GM12878 (cell line): Measurements from ENCODE around the gene TMED1. TPM values are rescaled to one million over a fixed set of nuclear protein-coding genes. Genes with fewer than 3 reads are reported as not detected.

Experiments
- ATAC-seq: fragments of 200-7000 bp; cut with Tn5 transposase; 3 replicates; pipeline ENCODE4 v1.9.1; 2020; ENCODE audit warnings: mild to moderate bottlenecking, moderate library complexity
- Bru-seq: library from RNA; stranded (reverse); fragments of 400-500 nt; gene quantifications from one replicate; lab custom pipeline; 2021; lab: Mats Ljungman, UMichigan
- BruChase-seq, 2 experiments: library from RNA; stranded (reverse); fragments of 400-500 nt; gene quantifications; one replicate each; lab custom pipeline; 2021; lab: Mats Ljungman, UMichigan
- BruUV-seq: library from RNA; stranded (reverse); fragments of 400-500 nt; replicated peaks from 2 replicates; lab custom pipeline; 2021; lab: Mats Ljungman, UMichigan
- CTCF ChIA-PET: fragments of 300-600 bp; sonication (Branson Sonifier 250); formaldehyde crosslinking; extraction: SDS; loops from one replicate; lab custom pipeline; 2021; ENCODE audit warnings: inconsistent platforms; lab: Yijun Ruan, JAX
- POLR2A ChIA-PET: fragments of 350-600 bp; formaldehyde crosslinking; extraction: SDS; loops from one replicate; lab custom pipeline; 2021; ENCODE audit warnings: inconsistent platforms; lab: Charles Lee
- RAD21 ChIA-PET: fragments of 300-600 bp; sonication (Branson Sonifier 250); formaldehyde crosslinking; loops from one replicate; lab custom pipeline; 2023; ENCODE audit warnings: antibody characterized with exemption; ENCODE audit not compliant: unreplicated experiment; lab: Charles Lee
- SMC1A ChIA-PET: fragments of 300-600 bp; sonication (Branson Sonifier 250); formaldehyde crosslinking; loops from one replicate; lab custom pipeline; 2023; ENCODE audit not compliant: unreplicated experiment, uncharacterized antibody; lab: Charles Lee
- DNase-seq: peaks from one replicate; pipeline ENCODE4 v3.0.0-alpha.2; 2011; ENCODE audit warnings: low read depth, low spot score
- FAIRE-seq: peaks from 3 replicates; lab custom pipeline; 2011; peaks lifted over from hg19 to GRCh38; lab: Jason Lieb, UNC
- H2AFZ ChIP-seq: 2 replicates; pipeline ENCODE4 v1.6.0; 2011; ENCODE audit warnings: low read depth, low read length, control low read depth; ENCODE audit not compliant: control insufficient read depth
- H3K27ac ChIP-seq: 2 replicates; pipeline ENCODE4 v1.5.1; 2011; ENCODE audit warnings: control low read depth; ENCODE audit not compliant: control insufficient read depth, insufficient read depth
- H3K27me3 ChIP-seq, 2 experiments: replicated peaks in 1 of 2; 2 replicates each; pipeline versions ENCODE4 v1.6.0 to v1.6.1; 2011; ENCODE audit warnings: low read length in 1 of 2; ENCODE audit not compliant: control insufficient read depth in 2 of 2, insufficient read depth in 2 of 2
- H3K36me3 ChIP-seq, 2 experiments: 2 replicates each; pipeline ENCODE4 v1.5.1; 2011; ENCODE audit warnings: low read length in 1 of 2; ENCODE audit not compliant: control insufficient read depth in 2 of 2, insufficient read depth in 2 of 2
- H3K4me1 ChIP-seq: 2 replicates; pipeline ENCODE4 v1.6.1; 2011; ENCODE audit warnings: mild to moderate bottlenecking, low read length, moderate library complexity, mixed read lengths; ENCODE audit not compliant: control insufficient read depth, insufficient read depth
- H3K4me2 ChIP-seq: 2 replicates; pipeline ENCODE4 v1.6.0; 2011; ENCODE audit warnings: control low read depth; ENCODE audit not compliant: control insufficient read depth, insufficient read depth
- H3K4me3 ChIP-seq: fragments of 200-600 bp; sonication (generic); 2 replicates; pipeline ENCODE4 v1.5.1; 2016
- H3K79me2 ChIP-seq: 2 replicates; pipeline ENCODE4 v1.6.0; 2011; ENCODE audit warnings: low read length; ENCODE audit not compliant: control insufficient read depth, insufficient read depth
- H3K9ac ChIP-seq: 2 replicates; pipeline ENCODE4 v1.8.0; 2011; ENCODE audit warnings: low read length, control low read depth, mixed read lengths; ENCODE audit not compliant: control insufficient read depth, insufficient read depth
- H3K9me3 ChIP-seq: replicated peaks from 3 replicates; pipeline ENCODE4 v1.5.1; 2011; ENCODE audit warnings: mild to moderate bottlenecking, low read length; ENCODE audit not compliant: control insufficient read depth, insufficient read depth
- H4K20me1 ChIP-seq: 2 replicates; pipeline ENCODE4 v1.6.0; 2011; ENCODE audit not compliant: control insufficient read depth, insufficient read depth
- BHLHE40 ChIP-seq, 2 experiments: fragments of 450-650 bp in 1 of 2; IDR thresholded peaks; 2 replicates each; pipeline ENCODE4 v1.6.1; 2011 to 2017; ENCODE audit warnings: low read depth in 2 of 2, borderline replicate concordance in 1 of 2, improper control_type of control experiment in 1 of 2, low read length in 1 of 2, mild to moderate bottlenecking in 1 of 2
- EZH2 ChIP-seq: IDR thresholded peaks from 2 replicates; pipeline ENCODE4 v1.6.1; 2012; ENCODE audit warnings: low read depth, mild to moderate bottlenecking, control low read depth, inconsistent platforms, low read length, borderline replicate concordance; ENCODE audit not compliant: control insufficient read depth
- HCFC1 ChIP-seq: fragments of 150-350 bp; IDR thresholded peaks from 2 replicates; pipeline ENCODE4 v1.6.1; 2014; ENCODE audit warnings: low read length
- MAX ChIP-seq: IDR thresholded peaks from 2 replicates; pipeline ENCODE4 v1.6.1; 2012; ENCODE audit warnings: low read depth, low read length, improper control_type of control experiment
- RBBP5 ChIP-seq: fragments of 200-600 bp; sonication (generic); conservative IDR thresholded peaks from 2 replicates; pipeline ENCODE4 v1.6.1; 2016
- RFX5 ChIP-seq: IDR thresholded peaks from 2 replicates; pipeline ENCODE4 v1.6.1; 2011; ENCODE audit warnings: low read depth, low read length, improper control_type of control experiment
- SP1 ChIP-seq: IDR thresholded peaks from one replicate; pipeline ENCODE4 v1.6.1; 2011; ENCODE audit warnings: low read depth, low read length
- TCF7 ChIP-seq: IDR thresholded peaks from 2 replicates; pipeline ENCODE4 v1.6.1; 2014; ENCODE audit warnings: antibody characterized with exemption, borderline replicate concordance
- ZNF24 ChIP-seq: fragments of 450-650 bp; IDR thresholded peaks from 2 replicates; pipeline ENCODE4 v1.6.1; 2017; ENCODE audit warnings: antibody characterized with exemption, mild to moderate bottlenecking
- ZNF384 ChIP-seq: IDR thresholded peaks from 2 replicates; pipeline ENCODE4 v1.6.1; 2012; ENCODE audit warnings: low read depth, mild to moderate bottlenecking, low read length, improper control_type of control experiment, borderline replicate concordance
- WGBS: methylation state at CpG from one replicate; pipeline ENCODE4 v1.1.6; 2016; ENCODE audit warnings: low lambda C conversion rate; ENCODE audit not compliant: insufficient replicate concordance, insufficient coverage; ENCODE audit errors: missing lambda C conversion rate; 5-methylcytosine and 5-hydroxymethylcytosine counted together
- in situ Hi-C: fragments of 300-500 bp; cut with MboI; formaldehyde crosslinking; loops from 9 replicates; pipeline ENCODE4 v1.14.3; 2018; ENCODE audit warnings: mixed read lengths
- intact Hi-C: fragments of 100-400 bp; cut with micrococcal nuclease; formaldehyde crosslinking; loops from one replicate; pipeline ENCODE4 v1.14.2; 2022; ENCODE audit not compliant: unreplicated experiment
- long read RNA-seq, 2 experiments: library from polyadenylated mRNA; unstranded; transcript quantifications; one replicate each; pipeline ENCODE4 v2.0.0, GENCODE V29; 2019 to 2020
- polyA minus RNA-seq, 3 experiments: library from RNA; depleted of rRNA, polyadenylated mRNA; stranded (reverse); fragments of >200 nt; gene quantifications; 2 replicates each; pipeline ENCODE4 v1.2.3, GENCODE V29; 2011
- polyA plus RNA-seq, 11 experiments: library from polyadenylated mRNA; depleted of rRNA in 4 of 11; unstranded in 6 of 11; stranded (reverse) in 5 of 11; fragments of >200 nt; fragmentation: Nextera tagmentation in 4 of 11; fragmentation: Illumina TruSeq in 1 of 11; extraction: Ambion mirVana in 4 of 11; extraction: Trizol in 1 of 11; gene quantifications; 1 replicate in 1 of 11; 2 replicates in 10 of 11; pipeline versions ENCODE4 v1.2.1 to v1.2.3, GENCODE V29; 2011 to 2016; ENCODE audit warnings: inconsistent platforms in 2 of 11, missing spikeins in 2 of 11, low read depth in 1 of 11
- total RNA-seq, 4 experiments: library from RNA; depleted of rRNA in 3 of 4; stranded (reverse); fragments of >200 nt in 3 of 4; fragmentation: Illumina TruSeq in 1 of 4; extraction: Trizol in 1 of 4; gene quantifications; 2 replicates each; pipeline versions ENCODE4 v1.2.1 to v1.2.3, GENCODE V29; 2013 to 2021
- TF ChIP-seq, protein P1 (sequence below): fragments of 150-350 bp; IDR thresholded peaks from 2 replicates; pipeline ENCODE4 v1.6.1; 2016; ENCODE audit warnings: low read depth, low read length

The TMED1 gene, protein sequence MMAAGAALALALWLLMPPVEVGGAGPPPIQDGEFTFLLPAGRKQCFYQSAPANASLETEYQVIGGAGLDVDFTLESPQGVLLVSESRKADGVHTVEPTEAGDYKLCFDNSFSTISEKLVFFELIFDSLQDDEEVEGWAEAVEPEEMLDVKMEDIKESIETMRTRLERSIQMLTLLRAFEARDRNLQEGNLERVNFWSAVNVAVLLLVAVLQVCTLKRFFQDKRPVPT
- total RNA-seq (2013; cell fraction: nucleolus; rRNA removed): 9.3 and 10.1 TPM in 2 replicates
- 14.9 TPM in 2 replicates for total RNA-seq (2014; rRNA removed)
- 9.1 and 9.2 TPM in 2 replicates for total RNA-seq (2014; rRNA removed; fragmentation: Illumina TruSeq; extraction: Trizol)
- total RNA-seq (2021): 15.7 and 15.8 TPM in 2 replicates
- 6.3 TPM for polyA plus RNA-seq (2011; ENCODE audit: low read depth)
- polyA plus RNA-seq (2011; rRNA removed): 11.2 and 15.7 TPM in 2 replicates
- polyA plus RNA-seq (2011; cell fraction: cytosol; rRNA removed): 18.3 and 28.8 TPM in 2 replicates
- 9.0 and 9.9 TPM in 2 replicates for polyA plus RNA-seq (2011; cell fraction: nucleus; rRNA removed)
- 14.9 and 17.2 TPM in 2 replicates for polyA plus RNA-seq (2012)
- polyA plus RNA-seq (2014; fragmentation: Illumina TruSeq; extraction: Trizol): 2.6 and 4.1 TPM in 2 replicates
- polyA plus RNA-seq (2014; fragmentation: Nextera tagmentation; extraction: Ambion mirVana): 1 to 10 TPM in 1 of 2 experiments, under 1 TPM in 1; 0.60 to 2.8 TPM
- 9.8 and 12.2 TPM in 2 replicates for polyA plus RNA-seq (2014; rRNA removed)
- 10 to 100 TPM; 22.9 to 23.1 TPM for polyA plus RNA-seq (2016; fragmentation: Nextera tagmentation; extraction: Ambion mirVana)
- polyA minus RNA-seq (2011; rRNA and poly(A)+ RNA removed): 11.2 and 11.6 TPM in 2 replicates
- 5.0 and 8.6 TPM in 2 replicates for polyA minus RNA-seq (2011; cell fraction: cytosol; rRNA and poly(A)+ RNA removed)
- 2.4 and 2.7 TPM in 2 replicates for polyA minus RNA-seq (2011; cell fraction: nucleus; rRNA and poly(A)+ RNA removed)
- Bru-seq, nascent RNA: percentile 57 among the genes with signal in this experiment
- BruChase-seq, experiment 1, labeled RNA remaining after a 6-hour chase: percentile 56 among the genes with signal in this experiment
- BruChase-seq, experiment 2, labeled RNA remaining after a 2-hour chase: percentile 67 among the genes with signal in this experiment
- long read RNA-seq, experiment 1, transcript TMED1-201 (4 exons, 1,340 nt): major isoform, 17 of 19 reads
- long read RNA-seq, experiment 1, partial matches to known transcripts: 0 of 19 reads
- long read RNA-seq, experiment 1, other reads (novel, unspliced or antisense): 2 of 19 reads
- long read RNA-seq, experiment 2, transcript TMED1-201 (4 exons, 1,340 nt): major isoform, 43 of 44 reads
- long read RNA-seq, experiment 2, partial matches to known transcripts: 0 of 44 reads
- long read RNA-seq, experiment 2, other reads (novel, unspliced or antisense): 0 of 44 reads

DNA sequence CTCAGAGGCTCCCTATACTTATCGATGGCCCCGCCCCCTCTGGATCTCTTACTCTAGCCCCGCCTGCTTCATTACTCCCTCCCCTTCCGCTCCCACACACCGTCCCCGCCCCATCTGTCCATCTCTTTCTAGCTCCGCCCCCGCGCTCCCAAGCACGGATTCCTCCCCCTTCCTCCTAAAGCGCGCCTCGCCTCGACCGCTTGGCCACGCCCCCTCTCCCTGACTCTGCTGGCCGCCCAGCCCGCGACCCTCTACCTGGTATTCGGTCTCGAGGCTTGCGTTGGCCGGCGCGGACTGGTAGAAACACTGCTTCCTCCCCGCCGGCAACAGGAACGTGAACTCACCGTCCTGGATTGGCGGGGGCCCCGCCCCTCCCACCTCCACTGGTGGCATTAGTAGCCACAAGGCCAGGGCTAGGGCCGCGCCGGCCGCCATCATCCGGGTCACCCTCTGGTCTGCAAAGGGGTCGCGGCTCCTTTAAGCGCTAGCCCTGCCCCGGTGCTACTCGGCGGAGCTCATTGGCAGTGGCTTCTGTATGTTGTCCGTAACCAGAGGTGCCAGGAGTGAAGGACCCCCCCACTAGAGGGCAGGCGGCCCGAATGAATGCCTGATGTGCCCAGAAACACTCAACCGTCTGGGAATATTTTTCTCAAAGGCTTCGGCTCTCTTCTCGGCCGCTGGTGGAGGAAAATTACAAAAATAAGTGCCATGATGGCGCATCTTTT is at the start of gene TMED1:
TMED1 (minus strand) TSS at position 459 of the 725 bp plus-strand sequence; CDS start at position 438, 21 bp downstream.
- peak within 1 kb of the TSS; percentile 93 for H3K9ac ChIP-seq
- H3K36me3 ChIP-seq: peaks cover 4 to 12% of the 10 kb centered on the region in 2 experiments; a peak in 3 of 4 replicates
- peaks cover 12% of the 10 kb centered on the region for H3K4me1 ChIP-seq
- BruUV-seq: no TSS peak
- H4K20me1 ChIP-seq: peaks cover 3% of the 10 kb centered on the region; the same call in 1 of the 2 replicates
- peak within 1 kb of the TSS; percentile 64 for H2AFZ ChIP-seq
- intact Hi-C loops (loop anchor here (1.0 kb wide), 1 partner anchor 119 kb away; no protein-coding TSS in a partner anchor), in situ Hi-C loops (no loop called here)
- H3K27me3 ChIP-seq: no peaks in the 10 kb centered on the region
- DNase-seq: peak; percentile 91
- SMC1A ChIA-PET: interaction anchor here (0.5 to 2.8 kb wide), 18 partner anchors 9 to 134 kb away, joined by 3 to 24 read pairs (median 5); partner anchors contain the start of genes DNM2 and QTRT1
- H3K27ac ChIP-seq: peak within 1 kb of the TSS; percentile 89
- CTCF ChIA-PET: interaction anchor here (0.6 to 3.6 kb wide), 18 partner anchors 9 to 587 kb away, joined by 3 to 68 read pairs (median 4); partner anchors contain the start of genes DNM2 and QTRT1
- POLR2A ChIA-PET: interaction anchor here (0.6 to 1.6 kb wide), 16 partner anchors 10 to 543 kb away, joined by 3 to 10 read pairs (median 4); partner anchors contain the start of gene DNM2
- peak within 1 kb of the TSS; percentile 78 for H3K4me3 ChIP-seq
- peak within 1 kb of the TSS; percentile 80 for H3K4me2 ChIP-seq
- peaks cover 5% of the 10 kb centered on the region; the same call in 2 of the 3 replicates for H3K9me3 ChIP-seq
- H3K79me2 ChIP-seq: no peaks in the 10 kb centered on the region; the same call in 1 of the 2 replicates
- WGBS: under 1% methylated on average over 41 of the region's 50 CpGs
- RAD21 ChIA-PET: interaction anchor here (0.5 to 2.0 kb wide), 14 partner anchors 22 to 360 kb away, joined by 3 to 41 read pairs (median 4); partner anchors contain the start of genes CARM1, DNM2 and QTRT1
- FAIRE-seq: peak; percentile 97
- ATAC-seq: peak; percentile 98
- no peak for TF ChIP-seq RBBP5
- no peak for TF ChIP-seq ZNF24
- TF ChIP-seq HCFC1: no peak
- no peak for TF ChIP-seq ZNF384
- TF ChIP-seq BHLHE40 (IDR thresholded peaks at IDR 0.05; ENCODE audit: borderline replicate concordance in 1 of 2, low read depth in 2 of 2, low read length in 1 of 2): peak in 1 of 2 experiments; percentile 52; a peak in 1 of 4 replicates
- TF ChIP-seq TCF7: no peak
- TF ChIP-seq, protein P1, sequence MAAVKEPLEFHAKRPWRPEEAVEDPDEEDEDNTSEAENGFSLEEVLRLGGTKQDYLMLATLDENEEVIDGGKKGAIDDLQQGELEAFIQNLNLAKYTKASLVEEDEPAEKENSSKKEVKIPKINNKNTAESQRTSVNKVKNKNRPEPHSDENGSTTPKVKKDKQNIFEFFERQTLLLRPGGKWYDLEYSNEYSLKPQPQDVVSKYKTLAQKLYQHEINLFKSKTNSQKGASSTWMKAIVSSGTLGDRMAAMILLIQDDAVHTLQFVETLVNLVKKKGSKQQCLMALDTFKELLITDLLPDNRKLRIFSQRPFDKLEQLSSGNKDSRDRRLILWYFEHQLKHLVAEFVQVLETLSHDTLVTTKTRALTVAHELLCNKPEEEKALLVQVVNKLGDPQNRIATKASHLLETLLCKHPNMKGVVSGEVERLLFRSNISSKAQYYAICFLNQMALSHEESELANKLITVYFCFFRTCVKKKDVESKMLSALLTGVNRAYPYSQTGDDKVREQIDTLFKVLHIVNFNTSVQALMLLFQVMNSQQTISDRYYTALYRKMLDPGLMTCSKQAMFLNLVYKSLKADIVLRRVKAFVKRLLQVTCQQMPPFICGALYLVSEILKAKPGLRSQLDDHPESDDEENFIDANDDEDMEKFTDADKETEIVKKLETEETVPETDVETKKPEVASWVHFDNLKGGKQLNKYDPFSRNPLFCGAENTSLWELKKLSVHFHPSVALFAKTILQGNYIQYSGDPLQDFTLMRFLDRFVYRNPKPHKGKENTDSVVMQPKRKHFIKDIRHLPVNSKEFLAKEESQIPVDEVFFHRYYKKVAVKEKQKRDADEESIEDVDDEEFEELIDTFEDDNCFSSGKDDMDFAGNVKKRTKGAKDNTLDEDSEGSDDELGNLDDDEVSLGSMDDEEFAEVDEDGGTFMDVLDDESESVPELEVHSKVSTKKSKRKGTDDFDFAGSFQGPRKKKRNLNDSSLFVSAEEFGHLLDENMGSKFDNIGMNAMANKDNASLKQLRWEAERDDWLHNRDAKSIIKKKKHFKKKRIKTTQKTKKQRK: no peak
- TF ChIP-seq SP1: peak; percentile 76
- TF ChIP-seq EZH2: no peak
- no peak for TF ChIP-seq MAX
- no peak; the same call in 1 of the 2 replicates for TF ChIP-seq RFX5
